Stimulated activated CD8-positive, alpha-beta memory T cell treated with anti-CD3 and anti-CD28 coated beads, Interleukin-7, amount 100 ng/mL, for 4 hours (primary cell): ENCODE measurements around the gene PIP5K1B.

Experiments
- DNase-seq, 2 donors: peaks; one replicate each; pipeline ENCODE4 v3.0.0-alpha.2; 2020; ENCODE audit warnings: low read depth in 2 of 2

The PIP5K1B gene

DNA sequence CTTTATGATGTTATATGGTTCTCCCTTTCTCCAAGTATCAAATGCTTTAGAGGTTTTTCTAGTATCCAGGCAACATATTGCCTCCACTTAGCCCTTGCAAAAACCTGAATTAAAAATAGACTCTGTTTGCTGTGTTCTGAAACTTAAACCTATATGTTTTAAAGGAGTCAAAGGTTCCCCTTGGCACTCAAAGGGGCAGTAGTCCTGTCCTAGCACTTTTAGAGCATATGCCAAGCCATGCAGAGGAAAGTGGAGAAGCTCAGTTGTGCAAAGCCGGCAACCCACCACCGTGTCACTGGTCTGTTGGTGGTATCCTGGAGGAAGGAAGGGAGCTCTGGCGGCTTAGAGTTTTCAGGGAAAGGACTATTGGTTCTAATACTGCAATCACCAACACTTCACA is 154.3 kb downstream of the PIP5K1B start:
- no peak for DNase-seq

DNA sequence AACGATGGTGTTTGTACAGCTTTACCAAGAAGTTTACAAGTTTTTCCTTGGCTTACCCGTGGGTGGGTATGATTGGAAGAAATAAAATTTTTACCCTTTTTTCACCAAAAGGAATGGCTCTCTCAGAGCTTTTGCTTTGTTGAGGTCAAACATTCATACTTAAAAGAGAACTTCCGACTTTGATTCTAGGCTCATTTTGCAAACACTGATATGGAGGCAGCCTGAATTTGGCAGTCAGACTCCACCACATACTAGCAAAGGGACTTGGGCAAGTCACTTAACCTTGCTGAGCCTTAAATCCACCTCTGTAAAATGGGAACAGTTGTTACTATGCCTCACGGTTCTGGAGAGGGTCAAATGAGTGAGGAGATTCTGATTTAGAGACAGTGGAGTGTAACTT is 155.4 kb downstream of the PIP5K1B start:
- DNase-seq, result no peak

DNA sequence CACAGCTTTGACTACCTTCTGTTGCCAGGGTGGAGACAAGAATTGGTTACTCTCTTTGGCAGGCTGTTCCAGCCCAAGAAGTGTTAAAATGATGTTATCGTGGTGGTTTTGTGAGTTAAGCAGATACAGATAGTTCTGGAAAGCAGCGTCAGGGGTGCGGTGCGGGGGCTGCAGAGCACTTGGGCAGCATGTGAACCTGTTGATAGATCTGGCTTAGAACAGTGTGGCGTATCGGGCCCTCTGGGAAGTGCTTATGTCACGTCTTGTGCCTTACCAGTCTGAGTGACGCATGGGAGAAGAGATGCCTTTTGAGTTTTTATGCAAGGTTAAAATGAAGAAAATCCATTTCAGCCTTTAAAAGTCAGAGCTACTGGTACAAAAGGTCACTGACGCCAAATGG is 156.4 kb downstream of the PIP5K1B start:
- no peak for DNase-seq

DNA sequence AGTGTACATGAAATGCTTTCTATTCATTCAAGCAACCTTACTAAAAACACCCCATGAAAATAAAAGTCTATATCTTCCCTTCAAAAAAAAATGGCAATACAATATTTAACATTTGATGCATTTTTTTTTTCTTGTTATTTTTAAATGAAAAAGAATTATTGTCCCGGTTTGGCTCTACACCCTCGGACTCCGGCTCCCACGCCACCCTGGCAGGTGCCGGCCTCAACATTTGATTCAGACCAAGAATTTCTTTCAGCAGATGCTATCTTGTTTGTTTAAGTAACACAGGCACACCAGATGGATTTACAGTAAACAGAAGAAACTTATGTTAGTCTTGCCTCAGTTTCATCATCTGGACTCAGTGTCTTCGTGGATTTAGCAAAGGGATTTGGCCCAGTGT is 162.0 kb downstream of the PIP5K1B start:
- DNase-seq, result no peak

DNA sequence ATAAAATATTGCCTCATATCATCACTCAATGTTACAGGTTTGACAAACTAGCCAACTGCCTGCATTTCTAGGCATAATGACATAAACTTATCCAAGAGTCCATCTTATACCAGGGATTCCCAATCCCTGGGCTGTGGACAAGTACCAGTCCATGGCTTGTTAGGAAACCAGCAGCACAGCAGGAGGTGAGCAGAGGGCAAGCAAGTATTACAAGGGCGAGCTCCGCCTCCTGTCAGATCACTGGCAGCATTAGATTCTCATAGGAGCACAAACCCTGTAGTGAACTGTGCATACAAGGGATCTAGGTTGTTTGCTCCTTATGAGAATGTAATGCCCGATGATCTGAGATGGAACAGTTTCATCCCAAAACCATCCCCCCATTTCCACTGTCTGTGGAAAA is 164.0 kb downstream of the PIP5K1B start:
- no peak for DNase-seq

DNA sequence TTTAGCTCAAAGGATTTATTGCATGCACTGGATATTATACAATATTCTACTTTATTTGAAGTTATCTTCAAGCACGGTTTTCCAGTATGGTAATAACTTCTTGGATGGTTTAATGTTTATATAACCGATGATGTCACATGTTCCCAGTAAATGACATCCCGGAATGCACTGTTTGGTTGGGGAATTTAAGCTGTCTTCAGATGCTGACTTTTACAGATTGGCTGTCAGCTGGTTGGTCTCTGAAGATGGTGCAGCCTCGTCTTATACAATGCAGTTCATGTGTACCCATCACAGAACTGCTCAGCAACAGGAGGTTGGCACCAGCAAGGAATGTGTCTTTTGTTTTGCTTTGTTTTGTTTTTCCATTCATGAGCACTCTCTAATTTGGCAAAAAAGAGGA is 165.0 kb downstream of the PIP5K1B start:
- no peak for DNase-seq

DNA sequence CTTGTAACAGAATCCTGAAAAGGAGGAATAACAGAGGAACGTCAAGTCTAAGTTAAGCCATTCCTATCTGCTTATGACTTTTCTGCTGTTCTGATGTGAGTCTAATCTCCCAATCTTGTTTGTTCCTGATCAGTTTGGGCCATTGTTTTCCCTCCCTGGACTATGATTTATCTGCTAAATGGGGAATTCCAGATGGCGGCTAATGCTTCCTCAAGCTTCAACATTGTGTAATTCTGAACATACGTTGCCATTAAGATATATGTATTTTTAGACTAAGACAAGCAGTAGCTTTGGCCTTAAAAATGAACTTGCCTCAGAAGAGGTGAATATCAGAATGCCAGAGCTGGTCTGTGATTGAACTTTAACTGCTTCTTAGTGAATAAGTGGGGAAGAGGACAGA is 166.2 kb downstream of the PIP5K1B start:
- no peak for DNase-seq

DNA sequence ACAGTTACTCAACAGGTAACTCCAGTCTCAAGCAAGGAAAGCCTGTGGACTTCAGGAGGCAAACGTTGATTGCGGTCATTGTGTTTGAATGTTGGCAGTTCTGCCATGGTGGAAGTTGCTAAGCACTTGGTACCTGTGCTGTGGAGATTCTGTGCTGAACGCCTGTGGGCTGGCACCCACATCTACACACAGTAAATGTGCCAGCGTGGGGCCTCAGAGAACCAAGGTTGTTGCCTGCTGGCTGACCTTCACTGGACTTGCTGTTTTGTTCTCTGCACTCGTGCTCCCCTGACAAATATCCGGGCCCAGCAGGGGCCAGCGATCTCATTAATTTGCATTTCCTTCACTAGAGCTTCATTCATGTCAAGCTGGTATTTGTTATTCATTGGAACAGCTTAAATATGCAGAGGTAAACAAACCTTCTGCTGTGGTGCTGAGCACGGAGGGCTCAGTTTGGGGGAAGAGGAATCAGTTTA is 167.0 kb downstream of the PIP5K1B start:
- no peak for DNase-seq

DNA sequence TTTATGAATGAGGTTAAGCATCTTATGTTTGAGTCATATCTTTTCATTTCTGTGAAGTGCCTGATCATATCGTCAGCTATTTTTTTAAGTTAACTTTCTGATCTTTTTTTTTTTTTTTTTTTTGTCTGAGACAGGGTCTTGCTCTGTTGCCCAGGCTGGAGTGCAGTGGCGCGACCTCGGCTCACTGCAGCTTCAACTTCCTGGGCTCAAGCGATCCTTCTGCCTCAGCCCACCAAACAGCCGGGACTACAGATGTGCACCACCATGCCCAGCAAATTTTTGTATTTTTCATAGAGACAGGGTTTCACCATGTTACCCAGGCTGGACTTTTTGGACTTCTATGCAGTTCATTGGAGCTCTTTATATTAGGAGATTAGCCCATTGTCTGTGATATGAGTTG is 168.1 kb downstream of the PIP5K1B start:
- no peak for DNase-seq

DNA sequence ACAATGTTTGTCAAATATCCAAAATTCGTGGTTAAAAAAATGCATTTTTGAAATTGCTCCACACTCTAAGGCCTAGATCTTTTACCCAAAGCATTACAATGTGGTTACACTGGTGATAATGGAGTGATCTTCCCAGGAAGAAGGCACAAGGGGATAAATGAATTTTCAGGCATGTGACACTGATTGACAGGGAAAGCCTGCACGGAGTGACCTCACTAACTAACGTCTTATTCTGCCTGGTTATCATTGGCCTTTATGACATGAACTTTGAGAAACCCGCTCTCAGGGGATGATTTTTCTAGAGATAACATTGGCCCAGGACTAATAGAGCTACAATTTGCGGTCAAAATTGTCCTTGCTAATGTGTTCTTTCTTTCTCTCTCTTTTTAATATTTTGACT is 171.2 kb downstream of the PIP5K1B start:
- DNase-seq, result no peak

DNA sequence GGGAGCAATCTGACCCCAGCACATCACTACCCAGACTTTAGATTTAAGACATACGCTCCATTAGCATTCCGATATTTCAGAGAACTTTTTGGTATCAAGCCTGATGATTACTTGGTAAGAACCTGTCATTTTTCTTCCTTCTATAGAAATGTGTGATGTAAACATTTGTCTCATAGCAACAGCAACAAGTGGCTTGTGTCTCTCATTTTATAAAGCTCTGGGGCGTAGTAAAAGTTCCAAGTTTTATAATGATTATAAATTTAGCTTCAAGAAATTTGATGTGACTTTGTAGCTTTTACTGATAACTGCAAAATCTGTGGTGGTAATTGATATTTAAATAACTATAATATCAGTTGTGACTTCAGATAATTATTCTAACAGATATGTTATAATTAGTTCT is 171.6 kb downstream of the PIP5K1B start:
- DNase-seq, result no peak

DNA sequence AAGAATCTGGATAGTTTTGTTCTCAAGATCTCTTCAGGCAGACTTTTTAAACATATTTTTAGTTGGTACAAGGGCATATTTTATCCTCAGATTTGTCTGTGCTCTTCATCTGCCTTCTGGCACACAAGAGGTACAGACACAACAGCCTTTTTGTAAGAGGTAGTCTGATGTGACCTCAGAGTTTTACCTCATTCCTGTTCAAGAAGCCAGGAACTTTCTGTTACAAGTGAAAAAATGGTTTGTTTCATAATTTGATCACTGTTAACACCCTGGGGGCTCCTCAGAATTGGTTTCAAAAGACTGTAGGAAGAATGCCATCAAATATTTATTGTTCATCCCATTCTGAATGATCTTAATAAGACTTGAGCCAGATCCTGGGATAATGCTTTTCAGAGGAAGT is 172.2 kb downstream of the PIP5K1B start:
- DNase-seq, result no peak

DNA sequence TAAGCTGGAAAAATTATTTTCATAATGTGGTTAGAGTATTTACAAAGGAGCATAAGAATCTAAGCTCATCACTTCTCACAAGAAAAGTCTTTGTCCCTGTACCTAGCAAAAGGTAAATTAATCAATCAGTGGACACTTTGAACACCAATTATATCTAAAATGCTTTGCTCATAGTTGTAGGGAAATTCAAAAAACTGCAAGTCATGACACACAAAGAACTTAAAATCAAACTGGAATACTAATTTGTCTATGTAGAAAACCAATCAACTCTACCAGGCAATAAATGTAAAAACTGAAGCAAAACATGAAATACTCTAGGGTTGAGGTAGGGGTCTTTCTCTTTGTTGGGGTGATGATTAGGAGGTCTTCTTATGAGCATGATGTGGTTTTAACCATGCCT is 173.4 kb downstream of the PIP5K1B start:
- DNase-seq, result no peak

DNA sequence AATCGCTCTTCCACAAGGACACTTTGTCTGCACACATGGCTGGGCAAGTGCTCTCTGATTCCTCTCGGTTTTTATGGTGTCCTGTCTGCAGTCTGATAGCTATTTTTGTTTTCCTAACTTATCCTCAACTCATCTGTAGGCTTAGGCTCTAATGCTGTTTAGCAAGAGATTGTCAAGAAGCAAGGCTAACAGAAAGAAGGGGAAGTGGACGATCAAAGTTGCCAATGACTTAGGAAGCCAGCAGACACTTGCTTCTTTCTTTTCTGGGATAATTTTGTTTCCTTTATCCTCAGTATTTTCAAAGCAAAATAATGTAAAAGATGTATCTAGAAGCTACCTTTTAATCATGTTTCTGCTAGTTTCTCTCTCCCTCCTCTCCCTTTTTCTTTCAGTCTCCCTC is 178.2 kb downstream of the PIP5K1B start:
- DNase-seq, result no peak

DNA sequence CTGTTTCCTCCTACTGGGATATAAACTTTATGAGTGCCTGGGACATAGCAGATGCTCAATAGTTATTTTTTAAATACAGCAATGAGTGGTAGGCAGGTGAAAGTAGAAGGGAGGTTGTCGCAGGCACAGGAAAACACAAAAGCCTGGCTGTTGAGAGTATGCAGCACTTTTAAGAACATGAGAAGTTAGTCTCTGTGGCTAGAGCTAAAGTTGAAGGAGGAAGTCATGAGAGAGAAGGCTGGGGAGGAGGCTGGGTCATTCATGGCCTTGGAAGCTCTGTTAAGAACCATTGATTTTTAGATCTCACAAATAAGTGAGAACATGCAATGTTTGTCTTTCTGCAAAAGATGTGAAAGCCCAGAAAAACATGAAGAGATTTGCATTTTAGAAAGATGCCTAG is 182.2 kb downstream of the PIP5K1B start:
- no peak for DNase-seq

DNA sequence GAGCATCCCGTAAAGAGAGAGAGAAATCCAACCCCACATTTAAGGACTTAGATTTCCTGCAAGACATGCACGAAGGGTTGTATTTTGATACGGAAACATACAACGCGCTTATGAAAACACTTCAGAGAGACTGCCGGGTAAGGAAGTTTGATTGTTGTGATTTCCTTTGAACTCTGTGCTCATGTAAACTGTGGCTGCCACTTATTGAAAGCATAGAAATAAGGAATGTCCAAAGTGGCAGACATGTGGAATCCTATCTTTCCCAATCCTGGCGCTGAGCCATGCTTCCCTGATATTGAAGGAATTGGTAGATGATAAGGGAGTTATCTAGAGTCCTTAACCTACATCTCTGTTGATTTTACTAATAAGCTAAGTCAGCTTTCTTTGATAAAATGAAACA is 189.5 kb downstream of the PIP5K1B start:
- DNase-seq, result no peak

DNA sequence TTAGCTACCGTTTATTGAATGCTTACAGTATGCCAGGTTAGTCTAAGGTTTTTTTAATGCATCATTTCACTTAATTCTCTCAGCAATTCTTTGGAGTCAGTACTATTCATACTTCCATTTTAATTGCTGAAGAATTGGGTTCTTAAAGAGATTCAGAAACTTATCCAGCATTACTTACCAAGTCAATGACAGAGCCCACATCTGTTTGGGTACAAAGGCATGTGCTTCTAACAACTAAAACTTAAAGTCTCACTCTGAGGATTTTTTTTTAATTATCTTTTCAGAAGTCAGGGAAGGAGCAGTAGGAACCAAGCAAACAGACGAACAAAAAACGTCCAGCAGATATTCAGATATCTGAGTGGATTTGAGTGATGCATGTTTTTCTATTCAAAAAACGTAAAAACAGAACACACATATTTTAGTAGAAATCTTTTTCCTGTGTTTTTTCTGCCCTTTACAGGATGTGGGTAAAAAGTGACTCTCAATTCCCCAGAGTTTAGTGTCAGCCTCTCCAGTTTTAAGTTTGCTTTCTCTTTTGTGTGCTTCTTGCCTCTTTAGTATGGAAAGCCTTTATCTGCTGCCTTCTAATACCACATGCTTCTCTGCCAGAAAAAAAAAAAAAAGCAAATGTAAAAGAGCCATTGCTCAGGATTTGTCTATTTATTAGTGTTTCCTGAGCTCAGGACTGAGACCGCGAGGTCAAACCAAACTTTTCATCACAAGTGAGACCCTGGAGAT is 190.9 kb downstream of the PIP5K1B start:
- no peak for DNase-seq

DNA sequence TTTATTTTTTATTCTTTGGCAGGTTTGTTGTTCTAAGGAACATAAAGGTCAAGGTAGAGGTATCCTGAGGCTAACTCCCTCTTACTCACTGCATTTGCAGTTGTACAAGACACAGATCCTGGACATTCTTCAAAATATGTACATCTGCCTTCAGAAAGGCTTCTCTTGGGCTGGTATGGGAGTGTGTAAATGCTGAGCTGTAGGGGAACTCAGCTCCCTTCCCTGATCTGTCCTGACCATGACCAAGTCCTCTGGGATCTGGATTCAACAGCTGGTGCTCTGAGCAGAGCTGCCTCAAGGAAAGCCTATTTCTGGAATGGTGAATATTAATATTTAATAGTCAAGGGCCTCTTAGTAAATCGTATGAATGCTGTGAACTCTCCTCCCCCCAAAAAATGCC is 191.4 kb downstream of the PIP5K1B start:
- no peak for DNase-seq

DNA sequence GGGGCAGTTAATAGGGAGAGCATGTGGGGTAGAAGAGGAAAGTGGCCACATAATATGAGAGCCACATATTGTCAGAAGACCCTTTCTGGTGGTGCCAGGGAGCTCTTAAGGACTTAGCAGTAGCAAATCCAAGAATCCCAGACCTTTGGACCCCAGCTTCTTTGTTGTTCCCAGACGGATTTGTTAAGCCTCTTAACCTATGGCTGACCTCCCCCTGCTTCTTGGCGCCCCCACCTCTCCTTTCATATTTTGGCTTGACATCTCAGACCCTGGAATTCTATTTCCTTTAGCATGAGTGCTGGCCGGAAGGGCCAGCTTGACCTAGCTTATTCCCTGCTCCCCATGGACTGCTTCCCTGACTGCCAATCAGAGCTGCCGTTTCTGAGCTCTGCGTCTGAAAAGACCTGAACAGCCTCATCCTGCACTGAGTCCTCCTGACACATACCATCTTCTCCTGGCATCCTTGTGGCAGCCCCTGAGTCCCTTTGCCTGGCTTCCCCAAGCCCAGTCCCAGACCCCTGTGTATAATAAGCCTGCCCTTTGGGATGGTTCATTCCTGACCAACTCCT is 192.6 kb downstream of the PIP5K1B start:
- DNase-seq, result no peak

DNA sequence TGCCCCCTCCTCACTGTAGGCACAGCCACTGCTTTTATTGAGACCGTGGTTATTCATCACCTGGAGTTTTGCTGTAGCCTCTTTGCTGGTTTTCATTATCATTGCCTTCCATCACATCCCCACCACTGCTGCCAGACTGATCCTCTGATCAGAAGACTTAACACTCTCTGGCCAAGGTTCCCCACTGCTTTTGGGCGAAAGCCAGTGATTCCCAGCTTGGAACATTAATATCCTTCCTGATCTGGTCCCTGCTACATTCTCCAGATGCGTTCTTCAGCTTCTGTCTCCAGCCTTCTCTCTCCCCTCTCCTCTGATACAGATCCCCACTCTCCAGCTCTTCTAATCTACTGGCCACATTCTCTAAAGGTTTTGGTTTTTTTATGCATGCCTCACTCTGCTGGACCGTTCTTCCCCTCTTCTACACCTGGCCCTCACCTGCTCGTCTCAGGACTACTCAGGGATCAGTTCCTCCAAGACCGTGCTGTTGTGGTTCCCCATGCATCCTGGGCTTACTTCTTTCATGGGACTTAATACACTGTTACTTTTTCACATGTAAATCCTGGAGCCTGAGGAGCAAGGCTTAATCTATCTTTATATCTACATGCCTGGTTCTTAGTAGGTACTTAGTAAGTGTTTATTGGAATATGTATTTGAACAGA is 193.9 kb downstream of the PIP5K1B start:
- no peak for DNase-seq

DNA sequence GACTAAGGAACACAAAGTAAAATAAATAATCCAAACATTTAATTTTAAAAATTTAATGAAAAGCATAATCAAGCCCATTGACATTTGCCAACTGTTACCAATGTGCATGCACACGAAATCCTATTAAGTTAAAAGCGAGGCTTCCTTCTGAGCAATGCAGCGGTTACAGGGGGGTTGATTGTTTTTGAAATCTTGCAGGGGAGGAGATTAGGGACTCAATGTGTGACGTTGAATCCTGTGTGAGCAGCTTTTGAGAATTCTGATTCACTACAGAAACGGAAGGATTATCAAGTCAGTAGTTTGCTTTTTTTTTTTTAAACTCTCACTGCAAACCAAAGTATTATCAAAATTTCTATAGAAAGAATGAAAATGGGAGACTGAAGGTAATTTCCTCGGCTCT is 199.4 kb downstream of the PIP5K1B start:
- DNase-seq, result no peak

DNA sequence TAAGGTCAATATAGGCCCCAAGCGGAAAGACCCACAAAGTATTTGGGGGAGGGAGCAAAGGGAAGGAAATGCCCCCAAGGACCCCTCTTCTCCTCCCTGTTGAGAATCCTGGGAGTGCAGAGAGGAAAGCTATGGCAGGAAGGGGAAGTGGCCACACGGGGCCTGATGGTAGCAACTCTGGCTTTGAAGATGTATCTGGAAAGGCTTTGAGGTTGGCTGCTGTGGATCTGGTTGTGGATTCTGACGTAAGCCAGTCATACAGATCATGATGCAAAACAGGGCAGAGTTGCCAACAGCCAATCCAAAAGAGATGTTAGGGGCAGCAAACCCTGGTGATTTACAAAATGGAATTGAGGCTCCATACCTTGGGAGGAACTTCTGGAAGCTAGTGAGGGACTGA is 200.1 kb downstream of the PIP5K1B start:
- no peak for DNase-seq

DNA sequence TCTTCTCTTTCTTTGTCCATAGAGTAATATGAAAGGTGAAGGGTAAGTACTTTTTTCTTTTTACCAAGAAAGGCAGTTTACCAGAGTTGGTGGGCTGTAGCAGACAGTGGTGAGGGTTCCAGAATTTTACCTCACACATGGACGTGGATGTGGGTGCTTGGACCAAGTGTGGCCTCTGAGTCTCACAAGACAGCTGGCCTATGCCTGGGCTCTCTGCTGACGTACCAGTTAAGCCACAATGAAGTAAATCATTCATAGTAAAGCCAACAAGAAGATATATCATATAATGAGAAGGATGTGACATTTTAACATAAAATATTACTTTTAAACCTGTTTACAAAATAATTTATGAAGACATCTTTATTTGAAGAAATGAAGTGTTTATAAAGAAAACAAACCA is 202.9 kb downstream of the PIP5K1B start:
- DNase-seq, result no peak
